UCSD-AML1 (cell line): ENCODE data around the gene REX1BD.
A peak's percentile ranks its signal among the peaks of the same experiment; 100 is the strongest.

ENCODE experiments used
- DNase-seq: peaks from one replicate; lab custom pipeline; 2025; ENCODE audit not compliant: unreplicated experiment; lab: John Stamatoyannopoulos, UW

Gene REX1BD

GRCh38 chr19:18612772-18613588, 24.4 kb downstream of the REX1BD start, which contains the start of gene TMEM59L:
TMEM59L (plus strand) TSS chr19:18612870; CDS start chr19:18612959, 89 bp downstream.
- no peak for DNase-seq

DNA sequence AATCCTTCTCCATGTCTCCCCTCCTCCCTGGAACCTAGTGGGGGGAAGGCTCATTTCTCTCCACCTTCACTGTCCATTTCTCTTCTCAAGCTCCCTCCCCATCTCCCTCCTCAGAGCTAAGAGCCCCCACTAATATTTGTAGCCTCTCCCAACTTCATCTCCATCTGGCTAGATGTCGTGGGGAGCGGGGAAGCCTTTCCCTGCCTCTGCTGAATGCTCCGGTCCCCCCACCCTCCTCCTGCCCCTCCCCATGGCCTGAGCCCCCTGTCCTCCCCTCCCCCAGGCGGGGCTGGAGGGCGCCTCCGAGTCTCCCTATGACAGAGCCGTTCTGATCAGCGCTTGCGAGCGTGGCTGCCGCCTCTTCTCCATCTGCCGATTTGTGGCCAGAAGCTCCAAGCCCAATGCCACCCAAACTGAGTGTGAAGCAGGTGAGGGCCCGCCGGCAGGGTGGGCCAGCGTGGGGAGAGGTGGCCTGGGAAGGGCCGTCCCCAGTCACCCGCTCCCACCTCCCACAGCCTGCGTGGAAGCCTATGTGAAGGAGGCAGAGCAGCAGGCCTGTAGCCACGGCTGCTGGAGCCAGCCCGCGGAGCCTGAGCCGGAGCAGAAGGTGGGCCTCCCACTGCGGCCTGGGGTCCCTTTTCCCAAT, 25.1 kb downstream of the REX1BD start:
- no peak for DNase-seq

- DNase-seq: no peak
These were observed 27.4 kb downstream of the REX1BD start for GRCh38 chr19:18616023-18616422.

DNA sequence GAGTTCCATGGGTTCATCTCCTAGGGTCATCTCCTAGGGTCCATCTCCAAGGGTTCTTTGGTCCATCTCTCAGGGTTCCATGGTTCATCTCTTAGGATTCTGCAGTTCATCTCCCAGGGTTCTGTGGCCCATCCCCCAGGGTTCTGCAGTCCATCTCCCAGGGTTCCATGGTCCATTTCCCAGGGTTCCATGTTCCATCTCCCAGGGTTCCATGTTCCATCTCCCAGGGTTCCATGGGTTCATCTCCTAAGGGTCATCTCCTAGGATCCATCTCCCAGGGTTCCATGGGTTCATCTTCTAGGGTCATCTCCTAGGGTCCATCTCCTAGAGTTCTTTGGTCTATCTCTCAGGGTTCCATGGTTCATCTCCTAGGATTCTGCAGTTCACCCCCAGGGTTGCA, 29.0 kb downstream of the REX1BD start:
- DNase-seq: no peak

DNA sequence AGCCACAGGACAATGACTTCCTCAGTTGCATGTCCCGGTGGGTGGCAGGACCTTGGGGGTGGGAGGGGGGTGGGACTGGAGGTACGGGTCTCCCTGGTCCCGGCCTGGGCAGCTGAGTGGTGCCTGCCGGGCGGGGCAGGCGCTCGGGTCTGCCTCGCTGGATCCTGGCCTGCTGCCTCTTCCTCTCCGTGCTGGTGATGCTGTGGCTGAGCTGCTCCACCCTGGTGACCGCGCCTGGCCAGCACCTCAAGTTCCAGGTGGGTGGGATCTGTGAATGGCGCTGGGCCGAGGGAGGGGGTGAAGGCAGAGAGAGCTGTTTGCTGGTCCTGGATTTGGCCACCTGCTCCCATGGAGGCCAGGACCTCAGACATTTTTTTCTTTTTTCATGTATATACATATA, 29.6 kb downstream of the REX1BD start:
- no peak for DNase-seq

- no peak for DNase-seq
These were observed 31.7 kb downstream of the REX1BD start for GRCh38 chr19:18620311-18620710.

DNA sequence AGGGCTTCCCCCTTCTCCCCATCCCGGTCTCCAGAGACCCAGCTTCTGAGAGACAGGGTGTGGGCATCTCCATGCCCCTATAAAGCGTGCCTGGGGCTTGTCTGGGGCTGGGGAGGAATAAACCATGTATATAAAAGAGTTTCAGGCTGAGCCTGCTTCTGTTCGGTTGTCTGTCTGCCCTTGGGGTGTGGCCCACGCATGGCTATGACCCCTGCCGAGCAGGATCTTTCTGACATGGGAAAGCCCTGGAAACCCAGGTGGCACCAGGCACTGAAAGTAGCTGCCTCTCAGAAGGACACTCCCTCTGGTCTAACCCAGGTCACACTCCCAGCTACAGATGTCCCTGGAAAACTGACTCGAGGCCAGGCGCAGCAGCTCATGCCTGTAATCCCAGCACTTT, 32.3 kb downstream of the REX1BD start:
- DNase-seq: no peak

- DNase-seq: no peak
These were observed 38.3 kb downstream of the REX1BD start for GRCh38 chr19:18626906-18627305.

DNA sequence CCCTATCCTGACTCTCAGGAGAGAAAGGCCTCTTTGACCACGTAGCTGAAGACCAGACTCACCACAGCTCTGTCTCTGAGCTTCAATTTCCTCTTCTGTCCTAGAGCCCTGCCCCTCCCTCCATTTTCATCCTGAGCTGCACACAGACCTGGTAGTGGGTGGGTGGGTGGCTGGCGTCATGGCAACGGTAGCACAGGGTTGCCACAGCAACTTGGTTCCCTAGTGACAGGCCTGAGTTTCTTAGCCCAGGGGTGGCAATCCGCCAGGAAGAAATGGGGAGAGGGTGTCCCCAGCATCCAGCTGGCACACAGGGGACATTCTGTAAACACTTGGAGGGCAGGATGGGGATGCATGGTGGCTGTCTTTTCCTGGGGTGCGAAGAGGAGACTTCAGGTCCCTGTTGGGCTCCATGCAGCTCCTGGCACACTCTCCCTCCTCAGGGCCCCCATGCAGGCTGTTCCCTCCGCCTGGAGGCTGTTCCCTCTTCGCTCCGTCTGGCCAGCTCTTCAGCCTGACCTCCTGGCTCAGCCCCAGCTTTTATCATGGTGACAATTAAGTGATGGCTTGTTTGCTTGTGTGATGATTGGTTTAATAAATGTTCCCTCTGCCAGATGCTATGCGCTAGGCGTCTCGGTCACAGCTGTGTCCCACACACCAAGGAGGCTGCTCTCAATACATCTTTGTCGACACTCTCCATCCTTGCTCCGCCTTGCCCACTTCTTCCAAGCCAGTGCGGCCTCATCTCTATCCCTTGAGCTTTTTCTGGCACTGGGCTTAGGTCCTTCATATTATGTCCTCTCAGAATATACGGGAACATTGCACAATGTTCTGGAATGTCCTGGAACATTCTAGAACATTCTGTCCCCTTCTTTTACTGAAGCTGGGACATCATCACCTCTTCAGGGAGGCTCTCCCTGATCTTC, 40.8 kb downstream of the REX1BD start:
- no peak for DNase-seq

DNA sequence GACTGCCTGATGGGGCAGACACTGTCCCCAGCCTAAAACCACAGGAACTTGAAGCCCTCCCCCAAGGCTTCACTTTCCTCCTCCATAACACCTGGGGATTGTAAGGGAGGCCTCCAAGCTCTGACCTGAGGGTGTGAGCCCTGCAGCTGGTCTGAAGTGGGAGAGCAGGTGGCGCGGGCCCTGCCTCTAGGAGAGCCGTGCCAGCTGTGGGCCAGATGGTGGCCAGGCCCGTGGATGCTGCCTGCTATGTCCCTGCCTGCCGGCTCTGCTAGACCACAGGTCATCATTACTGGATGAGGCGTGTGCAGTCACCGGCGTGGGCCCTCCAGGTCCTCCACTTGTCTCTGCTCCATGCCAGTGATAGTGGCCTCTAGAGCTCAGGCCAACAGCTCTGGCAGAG, 44.7 kb downstream of the REX1BD start:
- DNase-seq: no peak

GRCh38 chr19:18634612-18635297, 46.2 kb downstream of the REX1BD start:
- no peak for DNase-seq

DNA sequence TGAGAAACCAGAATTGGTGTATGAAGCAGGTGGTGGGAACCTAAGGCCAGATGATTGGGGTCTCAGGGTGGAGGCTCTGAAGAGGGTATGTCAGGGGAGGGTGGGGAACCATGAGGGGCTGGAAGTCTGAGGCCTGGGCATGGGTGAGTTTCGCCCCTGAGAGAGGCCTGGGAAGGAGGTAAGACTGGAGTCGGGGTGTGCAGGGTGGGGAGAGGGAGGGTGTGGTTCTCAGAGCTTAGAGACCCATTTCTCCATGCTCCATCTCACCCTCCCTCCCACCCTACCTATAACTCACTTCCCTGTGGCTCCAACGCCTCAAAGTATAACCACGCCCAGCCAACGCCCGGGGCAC, 47.2 kb downstream of the REX1BD start:
- DNase-seq: no peak

DNA sequence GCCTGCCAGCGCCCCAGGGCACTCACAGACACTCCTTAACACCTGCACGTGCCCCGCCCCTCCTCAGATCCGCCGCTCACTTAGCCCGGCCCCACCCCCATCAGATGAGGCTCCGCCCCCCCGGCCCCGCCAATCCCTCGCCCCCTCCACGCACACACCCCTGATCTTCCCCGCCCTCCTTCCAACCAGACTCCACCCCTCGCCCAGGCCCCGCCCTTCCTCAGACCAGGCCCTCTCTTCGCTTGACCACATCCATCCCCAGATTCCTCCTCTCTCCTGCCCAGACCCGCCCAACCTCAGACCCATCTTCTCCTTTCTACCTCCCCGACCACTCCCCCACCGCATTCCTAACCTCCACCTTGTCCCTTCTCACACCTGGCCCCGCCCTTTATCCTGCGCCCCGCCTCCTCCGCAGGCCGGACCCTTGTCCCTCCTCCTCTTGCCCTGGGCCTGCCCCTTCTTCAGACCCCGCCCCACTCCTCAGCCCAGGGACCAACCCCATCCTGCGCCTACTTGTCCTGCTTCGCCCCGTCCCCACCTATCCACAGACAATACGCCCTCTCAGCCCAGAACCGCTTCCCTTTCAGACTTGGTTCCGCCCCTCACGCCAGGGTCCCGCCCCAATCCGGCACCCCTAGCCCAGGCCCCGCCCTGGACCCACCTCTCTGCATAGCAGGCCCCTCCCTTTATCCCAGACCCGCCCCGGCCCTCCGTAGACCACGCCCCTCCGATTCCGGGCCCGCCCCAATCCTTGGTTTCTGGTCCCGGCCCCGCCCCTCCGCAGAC, 47.8 kb downstream of the REX1BD start:
- DNase-seq: peak; percentile 99

GRCh38 chr19:18636969-18637629, 48.5 kb downstream of the REX1BD start, which contains the start of gene KLHL26:
KLHL26 (plus strand) TSS chr19:18637028; CDS start chr19:18637055, 27 bp downstream.
- DNase-seq: no peak

DNA sequence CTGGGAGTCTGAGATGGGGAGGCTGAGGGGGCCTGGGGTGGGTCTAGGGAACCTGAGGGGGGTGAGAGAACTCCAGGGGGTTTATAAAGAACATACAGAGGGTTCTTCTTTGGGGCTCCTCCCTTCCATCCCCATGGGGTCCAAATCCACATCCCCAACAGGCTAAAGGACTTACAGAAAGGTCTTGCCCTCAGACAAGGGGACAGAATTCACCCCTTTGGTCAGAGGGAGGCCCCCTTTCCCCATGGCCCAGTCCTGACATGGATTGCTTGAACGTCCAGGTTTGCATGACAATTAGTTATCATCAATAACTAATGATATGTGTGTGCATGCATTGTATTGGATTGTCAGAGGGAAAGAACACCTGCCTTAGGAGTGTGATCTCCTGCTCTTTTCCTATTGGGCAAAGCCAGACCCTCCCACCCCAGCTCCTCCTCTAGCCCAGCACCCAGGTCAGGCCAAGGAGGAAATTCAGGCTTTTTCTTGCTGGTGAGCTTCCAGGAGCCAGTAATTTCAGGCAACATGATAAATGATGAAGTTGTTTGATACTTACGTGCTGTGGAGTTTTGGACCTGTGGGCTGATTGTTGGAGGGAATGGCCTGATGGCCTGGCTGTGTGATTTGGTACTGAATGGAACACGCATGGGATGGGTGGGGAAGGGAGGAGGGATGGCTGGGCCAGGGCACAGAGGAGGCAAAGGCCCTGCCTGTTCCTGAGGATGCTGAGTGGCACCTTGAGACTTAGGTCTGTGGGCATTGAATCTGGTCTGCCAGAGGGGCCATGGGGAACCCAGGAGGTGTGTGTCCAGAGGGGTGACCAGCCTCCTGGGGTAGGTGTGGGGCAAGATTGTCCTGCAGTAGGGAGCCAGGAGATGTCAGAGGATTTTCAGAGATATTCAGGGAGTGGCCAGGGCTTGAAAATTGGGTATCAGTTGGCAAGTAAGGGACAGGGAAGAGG, 49.4 kb downstream of the REX1BD start:
- DNase-seq: no peak

GRCh38 chr19:18639706-18640243, 51.2 kb downstream of the REX1BD start:
- no peak for DNase-seq
